HepG2 (cell line): ENCODE results near the gene UBFD1. TPM values are rescaled to one million over a fixed set of nuclear protein-coding genes. Genes with fewer than 3 reads are reported as not detected.
A peak's percentile ranks its signal among the peaks of the same experiment; 100 is the strongest.

Source experiments
- AFF4 ChIP-seq: sonication (generic); formaldehyde crosslinking; IDR thresholded peaks from 2 replicates; pipeline ENCODE4 v1.4.0; 2020; ENCODE audit warnings: missing genetic modification reagents
- CEBPZ ChIP-seq: IDR thresholded peaks from 2 replicates; pipeline ENCODE4 v1.6.1; 2012; ENCODE audit warnings: low read length, improper control_type of control experiment
- CENPX ChIP-seq: sonication (generic); formaldehyde crosslinking; IDR thresholded peaks from 2 replicates; pipeline ENCODE4 v1.9.0; 2021; ENCODE audit warnings: mild to moderate bottlenecking, missing genetic modification reagents, moderate library complexity
- GABPA ChIP-seq, 2 experiments: IDR thresholded peaks; 2 replicates each; pipeline ENCODE4 v1.6.1; 2011 to 2016; ENCODE audit warnings: low read depth in 2 of 2, low read length in 1 of 2, missing biosample characterization in 1 of 2, missing genetic modification characterization in 1 of 2
- HNF4G ChIP-seq, 2 experiments: sonication (generic) in 1 of 2; formaldehyde crosslinking in 1 of 2; IDR thresholded peaks; 2 replicates each; pipeline versions ENCODE4 v1.4.0 to v1.6.1; 2011 to 2020; ENCODE audit warnings: borderline replicate concordance in 2 of 2, low read depth in 2 of 2, mild to moderate bottlenecking in 2 of 2, low read length in 1 of 2, missing genetic modification reagents in 1 of 2, moderate library complexity in 1 of 2
- IRF2 ChIP-seq: IDR thresholded peaks from 2 replicates; pipeline ENCODE4 v1.6.1; 2018; ENCODE audit warnings: missing genetic modification reagents, missing compliant biosample characterization
- JUNB ChIP-seq: sonication (generic); formaldehyde crosslinking; IDR thresholded peaks from 2 replicates; pipeline ENCODE4 v1.8.0; 2022; ENCODE audit warnings: missing genetic modification reagents, mild to moderate bottlenecking, borderline replicate concordance
- KDM6A ChIP-seq: IDR thresholded peaks from 2 replicates; pipeline ENCODE4 v1.6.1; 2016; ENCODE audit warnings: low read depth
- KLF15 ChIP-seq: sonication (generic); formaldehyde crosslinking; IDR thresholded peaks from 2 replicates; pipeline ENCODE4 v1.8.1; 2023; ENCODE audit warnings: borderline replicate concordance, mild to moderate bottlenecking, inconsistent platforms, missing genetic modification reagents, mixed read lengths
- MBD4 ChIP-seq: IDR thresholded peaks from 2 replicates; pipeline ENCODE4 v1.6.1; 2012; ENCODE audit warnings: low read length, inconsistent platforms, borderline replicate concordance
- MYNN ChIP-seq: sonication (generic); formaldehyde crosslinking; IDR thresholded peaks from 2 replicates; pipeline ENCODE4 v1.4.0; 2020; ENCODE audit warnings: mild to moderate bottlenecking, low read depth, missing genetic modification reagents
- NCOR1 ChIP-seq: fragments of 200-600 bp; sonication (generic); IDR thresholded peaks from 2 replicates; pipeline ENCODE4 v1.7.0; 2017; ENCODE audit warnings: antibody characterized with exemption, low read length, borderline replicate concordance
- POGZ ChIP-seq: sonication (generic); formaldehyde crosslinking; IDR thresholded peaks from 2 replicates; pipeline ENCODE4 v1.4.0; 2020; ENCODE audit warnings: mild to moderate bottlenecking, missing genetic modification reagents
- TMF1 ChIP-seq: sonication (generic); formaldehyde crosslinking; IDR thresholded peaks from 2 replicates; pipeline ENCODE4 v1.8.1; 2022; ENCODE audit warnings: low read depth, missing genetic modification reagents
- ZNF460 ChIP-seq: sonication (generic); formaldehyde crosslinking; IDR thresholded peaks from 2 replicates; pipeline ENCODE4 v1.5.1; 2020; ENCODE audit warnings: missing genetic modification reagents, mild to moderate bottlenecking, borderline replicate concordance
- ZNF513 ChIP-seq: sonication (generic); formaldehyde crosslinking; conservative IDR thresholded peaks from 2 replicates; pipeline ENCODE4 v1.5.0; 2020; ENCODE audit warnings: missing genetic modification reagents
- ZNF597 ChIP-seq: sonication (generic); formaldehyde crosslinking; IDR thresholded peaks from 2 replicates; pipeline ENCODE4 v1.5.0; 2020; ENCODE audit warnings: missing genetic modification reagents
- polyA plus RNA-seq, 8 experiments: library from polyadenylated mRNA; depleted of rRNA in 3 of 8; stranded (reverse) in 7 of 8; unstranded in 1 of 8; fragments of >200 nt; fragmentation: Illumina TruSeq in 4 of 8; extraction: Trizol in 4 of 8; gene quantifications; 2 replicates each; pipeline versions ENCODE4 v1.2.1 to v1.2.3, GENCODE V29; 2011 to 2016; ENCODE audit warnings: low read depth in 4 of 8, missing spikeins in 1 of 8, mixed read lengths in 1 of 8; ENCODE audit not compliant: insufficient read depth in 1 of 8
- total RNA-seq, 5 experiments: library from RNA; depleted of rRNA; stranded (reverse); fragments of >200 nt; fragmentation: Illumina TruSeq; extraction: Trizol; gene quantifications; 2 replicates each; pipeline ENCODE4 v1.2.3, GENCODE V29; 2016; ENCODE audit warnings: low read depth in 1 of 5

UBFD1 gene
- total and polyA plus RNA-seq, 2 of the 13 experiments (the other 11 are each of a cell fraction or from before 2014, with no cell fraction given): 100 to 111 TPM

GRCh38 chr16:23556881-23557778 lies at the start of gene UBFD1, which contains the start of gene EARS2 (continued):
- peak; percentile 38; the same call in 1 of the 2 replicates for TF ChIP-seq HNF4G (IDR thresholded peaks at IDR 0.05; ENCODE audit: borderline replicate concordance, low read depth, low read length)
- TF ChIP-seq HNF4G (CRISPR knock-in tag; IDR thresholded peaks at IDR 0.05; ENCODE audit: borderline replicate concordance, low read depth): peak; percentile 24; the same call in 1 of the 2 replicates
- no peak for TF ChIP-seq JUNB (CRISPR knock-in tag)
- 0 out of 2 replicates have a peak, but pooled peaks have one; percentile 33 for TF ChIP-seq KDM6A (CRISPR knock-in tag)
- peak; percentile 86 for TF ChIP-seq ZNF597 (CRISPR knock-in tag)
- TF ChIP-seq AFF4 (CRISPR knock-in tag): peak; percentile 58; the same call in 1 of the 2 replicates
- peak; percentile 100 for TF ChIP-seq IRF2 (CRISPR knock-in tag)
- TF ChIP-seq TMF1 (CRISPR knock-in tag): no peak; the same call in 1 of the 2 replicates
- peak; percentile 84; the same call in 1 of the 2 replicates for TF ChIP-seq MYNN (CRISPR knock-in tag)
- TF ChIP-seq CEBPZ: no peak
- peak; percentile 59; the same call in 1 of the 2 replicates for TF ChIP-seq NCOR1
- TF ChIP-seq POGZ (CRISPR knock-in tag): peak; percentile 98
- TF ChIP-seq CENPX (CRISPR knock-in tag): no peak
- TF ChIP-seq KLF15 (CRISPR knock-in tag): peak; percentile 98
- no peak for TF ChIP-seq MBD4
- no peak; the same call in 1 of the 2 replicates for TF ChIP-seq ZNF460 (CRISPR knock-in tag)
- peak; percentile 88; the same call in 1 of the 2 replicates for TF ChIP-seq ZNF513 (CRISPR knock-in tag)
- TF ChIP-seq GABPA (IDR thresholded peaks at IDR 0.05; ENCODE audit: low read depth, low read length): peak; percentile 63
- peak; percentile 95 for TF ChIP-seq GABPA (CRISPR knock-in tag; IDR thresholded peaks at IDR 0.05; ENCODE audit: low read depth)
